ENCODE measurements around the gene PCNT. TPM values are rescaled to one million over a fixed set of nuclear protein-coding genes. Genes with fewer than 3 reads are reported as not detected.

PCNT gene
- total and polyA plus RNA-seq, 2 of the 4 experiments (the other 2 are of a cell fraction), result 10.0 to 19.4 TPM

DNA sequence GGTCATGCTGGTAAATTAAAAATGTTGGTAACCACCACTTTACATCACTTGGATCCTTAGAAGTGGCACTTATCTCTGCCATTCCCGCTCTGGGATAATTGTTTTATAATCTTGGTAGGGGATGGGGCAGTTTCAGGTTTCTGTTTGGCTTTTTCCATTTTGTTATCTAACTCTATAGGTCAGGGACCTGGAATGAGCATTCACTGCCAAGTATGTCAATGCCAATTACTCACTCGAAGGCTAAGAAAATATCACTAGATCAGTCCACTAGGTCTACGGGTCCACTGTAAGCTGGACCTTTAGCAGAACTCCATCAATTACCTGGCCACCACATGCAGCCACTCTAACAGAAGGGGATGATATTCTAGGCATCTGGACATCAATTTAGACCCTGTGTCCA is 130.2 kb downstream of the PCNT start:
- DNase-seq, result peak; percentile 34
- no peak overlapping the region for H2BK120ac ChIP-seq (ENCODE audit: low read depth, low read length)
- H3K4me2 ChIP-seq (ENCODE audit: low read depth, low read length), result no peak overlapping the region
- no peak overlapping the region for H2BK5ac ChIP-seq (ENCODE audit: low read depth, low read length, poor library complexity, severe bottlenecking)
- peaks cover 23 to 77% of the 10 kb centered on the region in 2 experiments for H3K79me1 ChIP-seq (ENCODE audit: low read depth in 1 of 2, low read length in 2 of 2)
- H3K4me3 ChIP-seq (ENCODE audit: insufficient read depth, low read depth, low read length), result no peak overlapping the region
- H3K4me1 ChIP-seq (ENCODE audit: control insufficient read depth, insufficient read depth, low read length), result peaks cover 24% of the 10 kb centered on the region
- no peak overlapping the region for H3K56ac ChIP-seq (ENCODE audit: extremely low read depth, insufficient read depth, low read length)
- no peak overlapping the region for H2AK5ac ChIP-seq (ENCODE audit: low read depth, low read length)
- no peaks in the 10 kb centered on the region for H3K36me3 ChIP-seq (ENCODE audit: control insufficient read depth, insufficient read depth, low read length)
- dilution Hi-C loops (cut with HindIII; ENCODE audit: low sequenced_read_pairs, unreplicated experiment), result no loop called here
- H4K5ac ChIP-seq (ENCODE audit: low read depth, low read length), result no peak overlapping the region
- no peak overlapping the region for H3K27ac ChIP-seq (ENCODE audit: insufficient read depth, low read length)
- no peak overlapping the region for H2AK9ac ChIP-seq (replicated peaks; ENCODE audit: low read depth, low read length, poor library complexity)
- no peak overlapping the region for H2BK15ac ChIP-seq (ENCODE audit: low read depth, low read length)
- no peak overlapping the region for H2AFZ ChIP-seq (replicated peaks; ENCODE audit: low read length, poor library complexity)
- no peak overlapping the region for H4K8ac ChIP-seq (ENCODE audit: low read depth in 2 of 2, low read length in 2 of 2)
- no peak overlapping the region for H4K91ac ChIP-seq (ENCODE audit: insufficient read depth, low read depth, low read length)
- H3K18ac ChIP-seq (ENCODE audit: low read depth, low read length), result no peak overlapping the region
- no peak overlapping the region for H3K23ac ChIP-seq (ENCODE audit: low read depth, low read length)
- no peaks in the 10 kb centered on the region for H3K27me3 ChIP-seq (ENCODE audit: control insufficient read depth, insufficient read depth, low read length)
- POLR2A ChIA-PET (ENCODE audit: unreplicated experiment), result no interaction called here
- no peak overlapping the region for H3K4ac ChIP-seq (ENCODE audit: low read depth, low read length)
- intact Hi-C loops (cut with micrococcal nuclease), result no loop called here
- no CpG with 5 or more reads among the region's 3 CpGs for WGBS, 2 experiments (ENCODE audit: extremely low coverage in 2 of 2, insufficient read length in 1 of 2)
- in situ Hi-C loops (cut with MboI; ENCODE audit: low sequenced_read_pairs), result no loop called here
- CTCF ChIA-PET, result no interaction called here
- BruUV-seq (replicated peaks), result no TSS peak
- H2BK20ac ChIP-seq (ENCODE audit: low read depth, low read length), result no peak overlapping the region
- no peak overlapping the region for H3K14ac ChIP-seq (replicated peaks; ENCODE audit: low read depth, low read length)
- ATAC-seq (ENCODE audit: low read depth), result no peak
- H4K20me1 ChIP-seq (ENCODE audit: insufficient read depth, low read length), result no peaks in the 10 kb centered on the region; the same call in 1 of the 2 replicates
- no peak overlapping the region for H3K9ac ChIP-seq (ENCODE audit: low read depth, low read length)
- peaks cover 3% of the 10 kb centered on the region; the same call in 1 of the 2 replicates for H3K9me3 ChIP-seq (ENCODE audit: control insufficient read depth, insufficient read depth, low read length)
- peaks cover 17% of the 10 kb centered on the region for H3K9me1 ChIP-seq (ENCODE audit: insufficient read depth, low read length)
- TF ChIP-seq MXI1 (IDR thresholded peaks at IDR 0.05; ENCODE audit: borderline replicate concordance, low read depth, low read length) (no peak), CEBPB (IDR thresholded peaks at IDR 0.05; ENCODE audit: low read depth, low read length) (no peak), MAZ (IDR thresholded peaks at IDR 0.05; ENCODE audit: borderline replicate concordance, low read depth, low read length) (no peak), NFE2L2 (IDR thresholded peaks at IDR 0.05; ENCODE audit: low read depth, low read length) (no peak), MAFK (IDR thresholded peaks at IDR 0.05; ENCODE audit: low read depth, low read length) (no peak), CHD1 (IDR thresholded peaks at IDR 0.05; ENCODE audit: low read depth, low read length) (no peak), FOS (IDR thresholded peaks at IDR 0.05; ENCODE audit: low read depth, low read length) (no peak), RFX5 (IDR thresholded peaks at IDR 0.05; ENCODE audit: low read depth, low read length) (no peak)
- TF ChIP-seq, protein P1, sequence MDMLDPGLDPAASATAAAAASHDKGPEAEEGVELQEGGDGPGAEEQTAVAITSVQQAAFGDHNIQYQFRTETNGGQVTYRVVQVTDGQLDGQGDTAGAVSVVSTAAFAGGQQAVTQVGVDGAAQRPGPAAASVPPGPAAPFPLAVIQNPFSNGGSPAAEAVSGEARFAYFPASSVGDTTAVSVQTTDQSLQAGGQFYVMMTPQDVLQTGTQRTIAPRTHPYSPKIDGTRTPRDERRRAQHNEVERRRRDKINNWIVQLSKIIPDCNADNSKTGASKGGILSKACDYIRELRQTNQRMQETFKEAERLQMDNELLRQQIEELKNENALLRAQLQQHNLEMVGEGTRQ (IDR thresholded peaks at IDR 0.05; ENCODE audit: low read depth, low read length), result no peak
- TF ChIP-seq, protein P2, sequence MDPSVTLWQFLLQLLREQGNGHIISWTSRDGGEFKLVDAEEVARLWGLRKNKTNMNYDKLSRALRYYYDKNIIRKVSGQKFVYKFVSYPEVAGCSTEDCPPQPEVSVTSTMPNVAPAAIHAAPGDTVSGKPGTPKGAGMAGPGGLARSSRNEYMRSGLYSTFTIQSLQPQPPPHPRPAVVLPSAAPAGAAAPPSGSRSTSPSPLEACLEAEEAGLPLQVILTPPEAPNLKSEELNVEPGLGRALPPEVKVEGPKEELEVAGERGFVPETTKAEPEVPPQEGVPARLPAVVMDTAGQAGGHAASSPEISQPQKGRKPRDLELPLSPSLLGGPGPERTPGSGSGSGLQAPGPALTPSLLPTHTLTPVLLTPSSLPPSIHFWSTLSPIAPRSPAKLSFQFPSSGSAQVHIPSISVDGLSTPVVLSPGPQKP (IDR thresholded peaks at IDR 0.05; ENCODE audit: borderline replicate concordance, low read depth, low read length), result no peak
